ENCODE data around the gene CDH15. TPM values are rescaled to one million over a fixed set of nuclear protein-coding genes. Genes with fewer than 3 reads are reported as not detected.

Gene CDH15
- total and polyA plus RNA-seq, 9 of the 15 experiments (the other 6 are each of a cell fraction or from before 2014, with no cell fraction given) = 0.07 to 0.18 TPM; not detected in 7

DNA sequence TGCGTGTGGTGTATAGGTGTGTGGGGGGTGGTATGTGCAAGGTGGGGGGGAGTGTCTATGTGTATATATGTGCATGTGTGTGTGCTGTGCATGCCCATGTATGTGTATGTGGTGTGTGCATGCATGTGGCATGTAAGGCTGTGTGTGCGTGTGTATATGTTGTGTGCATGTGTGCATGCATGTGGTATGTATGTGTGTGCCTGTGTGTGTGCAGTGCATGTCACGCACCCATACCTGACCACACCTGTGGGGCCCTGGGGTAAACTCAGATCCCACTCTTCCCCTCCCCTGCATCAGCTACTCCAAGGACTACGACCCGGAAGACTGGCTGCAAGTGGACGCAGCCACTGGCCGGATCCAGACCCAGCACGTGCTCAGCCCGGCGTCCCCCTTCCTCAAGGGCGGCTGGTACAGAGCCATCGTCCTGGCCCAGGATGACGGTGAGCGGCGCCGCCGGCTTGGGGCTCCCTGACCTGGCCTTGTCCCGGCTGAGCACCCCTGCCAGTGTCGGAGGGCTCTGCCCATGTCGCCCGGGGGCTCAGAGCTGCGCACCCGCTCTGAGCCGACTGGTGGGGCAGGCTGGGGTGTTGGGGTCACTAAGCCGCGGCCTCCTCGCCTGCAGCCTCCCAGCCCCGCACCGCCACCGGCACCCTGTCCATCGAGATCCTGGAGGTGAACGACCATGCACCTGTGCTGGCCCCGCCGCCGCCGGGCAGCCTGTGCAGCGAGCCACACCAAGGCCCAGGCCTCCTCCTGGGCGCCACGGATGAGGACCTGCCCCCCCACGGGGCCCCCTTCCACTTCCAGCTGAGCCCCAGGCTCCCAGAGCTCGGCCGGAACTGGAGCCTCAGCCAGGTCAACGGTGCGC is 19.7 kb downstream of the CDH15 start:
- Histone ChIP-seq H3K27me3 (ENCODE audit: control insufficient read depth in 2 of 2, insufficient read depth in 2 of 2, low read length in 2 of 2) (peaks cover 0 to 14% of the 10 kb centered on the region in 2 experiments; a peak in 1 of 5 replicates), H3K79me2 (ENCODE audit: control insufficient read depth, insufficient read depth, low read length) (no peaks in the 10 kb centered on the region), H3K4me3 (no peak overlapping the region), H3K4me2 (ENCODE audit: insufficient read depth, low read length) (no peak overlapping the region), H3K9me3 (replicated peaks; ENCODE audit: control insufficient read depth, insufficient read depth, low read depth, low read length) (no peaks in the 10 kb centered on the region), H3K27ac (ENCODE audit: extremely low read depth, low read depth, low read length) (no peak overlapping the region), H3K36me3 (ENCODE audit: control insufficient read depth, insufficient read depth, low read length) (no peaks in the 10 kb centered on the region), H3K9ac (ENCODE audit: insufficient read depth in 1 of 2, low read depth in 2 of 2, low read length in 2 of 2) (no peak overlapping the region; a peak in 1 of 4 replicates), H2AFZ (ENCODE audit: low read depth, low read length) (no peak overlapping the region), H3K9me1 (ENCODE audit: control insufficient read depth, insufficient read depth, low read length) (peaks cover 3% of the 10 kb centered on the region), H4K20me1 (replicated peaks; ENCODE audit: control insufficient read depth, insufficient read depth, low read length) (no peaks in the 10 kb centered on the region; the same call in 1 of the 2 replicates), H3K4me1 (replicated peaks in 1 of 2; ENCODE audit: control insufficient read depth in 2 of 2, insufficient read depth in 2 of 2, low read length in 2 of 2) (peaks cover 0 to 69% of the 10 kb centered on the region in 2 experiments; a peak in 4 of 5 replicates)
- ChIA-PET POLR2A (no interaction called here), CTCF (ENCODE audit: low intra/inter-chr PET ratio) (no interaction called here)
- no peak for DNase-seq (ENCODE audit: extremely low read depth in 1 of 4, low spot score in 3 of 4)
- FAIRE-seq = no peak
- BruUV-seq (replicated peaks) = no TSS peak
- in situ Hi-C loops (cut with MboI) (no loop called here), intact Hi-C loops (cut with micrococcal nuclease) (no loop called here)
- 47% methylated on average over 34 of the region's 44 CpGs for WGBS (ENCODE audit: insufficient coverage, low coverage, missing lambda C conversion rate)
- no peak for ATAC-seq
- TF ChIP-seq SUPT5H (IDR thresholded peaks at IDR 0.05) (no peak), HDAC8 (tag; IDR thresholded peaks at IDR 0.05) (no peak), RBBP5 (IDR thresholded peaks at IDR 0.05; ENCODE audit: borderline replicate concordance, insufficient read depth, low read length, poor library complexity, severe bottlenecking) (no peak), HNRNPLL (IDR thresholded peaks at IDR 0.05; ENCODE audit: low read depth, low read length, poor library complexity, severe bottlenecking) (no peak), C11orf30 (IDR thresholded peaks at IDR 0.05; ENCODE audit: low read depth) (no peak), HEY1 (CRISPR knock-in tag; IDR thresholded peaks at IDR 0.05; ENCODE audit: borderline replicate concordance) (no peak), U2AF2 (optimal IDR thresholded peaks at IDR 0.05; ENCODE audit: low read depth, low read length) (no peak), PRMT5 (CRISPR knock-in tag; IDR thresholded peaks at IDR 0.05) (no peak)
- TF ChIP-seq, protein P1, sequence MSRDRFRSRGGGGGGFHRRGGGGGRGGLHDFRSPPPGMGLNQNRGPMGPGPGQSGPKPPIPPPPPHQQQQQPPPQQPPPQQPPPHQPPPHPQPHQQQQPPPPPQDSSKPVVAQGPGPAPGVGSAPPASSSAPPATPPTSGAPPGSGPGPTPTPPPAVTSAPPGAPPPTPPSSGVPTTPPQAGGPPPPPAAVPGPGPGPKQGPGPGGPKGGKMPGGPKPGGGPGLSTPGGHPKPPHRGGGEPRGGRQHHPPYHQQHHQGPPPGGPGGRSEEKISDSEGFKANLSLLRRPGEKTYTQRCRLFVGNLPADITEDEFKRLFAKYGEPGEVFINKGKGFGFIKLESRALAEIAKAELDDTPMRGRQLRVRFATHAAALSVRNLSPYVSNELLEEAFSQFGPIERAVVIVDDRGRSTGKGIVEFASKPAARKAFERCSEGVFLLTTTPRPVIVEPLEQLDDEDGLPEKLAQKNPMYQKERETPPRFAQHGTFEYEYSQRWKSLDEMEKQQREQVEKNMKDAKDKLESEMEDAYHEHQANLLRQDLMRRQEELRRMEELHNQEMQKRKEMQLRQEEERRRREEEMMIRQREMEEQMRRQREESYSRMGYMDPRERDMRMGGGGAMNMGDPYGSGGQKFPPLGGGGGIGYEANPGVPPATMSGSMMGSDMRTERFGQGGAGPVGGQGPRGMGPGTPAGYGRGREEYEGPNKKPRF (IDR thresholded peaks at IDR 0.05; ENCODE audit: low read depth, low read length) = no peak
- TF ChIP-seq, protein P2, sequence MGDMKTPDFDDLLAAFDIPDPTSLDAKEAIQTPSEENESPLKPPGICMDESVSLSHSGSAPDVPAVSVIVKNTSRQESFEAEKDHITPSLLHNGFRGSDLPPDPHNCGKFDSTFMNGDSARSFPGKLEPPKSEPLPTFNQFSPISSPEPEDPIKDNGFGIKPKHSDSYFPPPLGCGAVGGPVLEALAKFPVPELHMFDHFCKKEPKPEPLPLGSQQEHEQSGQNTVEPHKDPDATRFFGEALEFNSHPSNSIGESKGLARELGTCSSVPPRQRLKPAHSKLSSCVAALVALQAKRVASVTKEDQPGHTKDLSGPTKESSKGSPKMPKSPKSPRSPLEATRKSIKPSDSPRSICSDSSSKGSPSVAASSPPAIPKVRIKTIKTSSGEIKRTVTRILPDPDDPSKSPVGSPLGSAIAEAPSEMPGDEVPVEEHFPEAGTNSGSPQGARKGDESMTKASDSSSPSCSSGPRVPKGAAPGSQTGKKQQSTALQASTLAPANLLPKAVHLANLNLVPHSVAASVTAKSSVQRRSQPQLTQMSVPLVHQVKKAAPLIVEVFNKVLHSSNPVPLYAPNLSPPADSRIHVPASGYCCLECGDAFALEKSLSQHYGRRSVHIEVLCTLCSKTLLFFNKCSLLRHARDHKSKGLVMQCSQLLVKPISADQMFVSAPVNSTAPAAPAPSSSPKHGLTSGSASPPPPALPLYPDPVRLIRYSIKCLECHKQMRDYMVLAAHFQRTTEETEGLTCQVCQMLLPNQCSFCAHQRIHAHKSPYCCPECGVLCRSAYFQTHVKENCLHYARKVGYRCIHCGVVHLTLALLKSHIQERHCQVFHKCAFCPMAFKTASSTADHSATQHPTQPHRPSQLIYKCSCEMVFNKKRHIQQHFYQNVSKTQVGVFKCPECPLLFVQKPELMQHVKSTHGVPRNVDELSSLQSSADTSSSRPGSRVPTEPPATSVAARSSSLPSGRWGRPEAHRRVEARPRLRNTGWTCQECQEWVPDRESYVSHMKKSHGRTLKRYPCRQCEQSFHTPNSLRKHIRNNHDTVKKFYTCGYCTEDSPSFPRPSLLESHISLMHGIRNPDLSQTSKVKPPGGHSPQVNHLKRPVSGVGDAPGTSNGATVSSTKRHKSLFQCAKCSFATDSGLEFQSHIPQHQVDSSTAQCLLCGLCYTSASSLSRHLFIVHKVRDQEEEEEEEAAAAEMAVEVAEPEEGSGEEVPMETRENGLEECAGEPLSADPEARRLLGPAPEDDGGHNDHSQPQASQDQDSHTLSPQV (IDR thresholded peaks at IDR 0.05) = no peak
- TF ChIP-seq, protein P3, sequence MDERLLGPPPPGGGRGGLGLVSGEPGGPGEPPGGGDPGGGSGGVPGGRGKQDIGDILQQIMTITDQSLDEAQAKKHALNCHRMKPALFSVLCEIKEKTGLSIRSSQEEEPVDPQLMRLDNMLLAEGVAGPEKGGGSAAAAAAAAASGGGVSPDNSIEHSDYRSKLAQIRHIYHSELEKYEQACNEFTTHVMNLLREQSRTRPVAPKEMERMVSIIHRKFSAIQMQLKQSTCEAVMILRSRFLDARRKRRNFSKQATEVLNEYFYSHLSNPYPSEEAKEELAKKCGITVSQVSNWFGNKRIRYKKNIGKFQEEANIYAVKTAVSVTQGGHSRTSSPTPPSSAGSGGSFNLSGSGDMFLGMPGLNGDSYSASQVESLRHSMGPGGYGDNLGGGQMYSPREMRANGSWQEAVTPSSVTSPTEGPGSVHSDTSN (CRISPR knock-in tag; IDR thresholded peaks at IDR 0.05; ENCODE audit: low read depth) = no peak
- TF ChIP-seq, protein P3 (tag; conservative IDR thresholded peaks at IDR 0.05; ENCODE audit: low read depth) = no peak

All from K562 (cell line).